ENCODE results near the gene TYW5.

TYW5 gene

DNA sequence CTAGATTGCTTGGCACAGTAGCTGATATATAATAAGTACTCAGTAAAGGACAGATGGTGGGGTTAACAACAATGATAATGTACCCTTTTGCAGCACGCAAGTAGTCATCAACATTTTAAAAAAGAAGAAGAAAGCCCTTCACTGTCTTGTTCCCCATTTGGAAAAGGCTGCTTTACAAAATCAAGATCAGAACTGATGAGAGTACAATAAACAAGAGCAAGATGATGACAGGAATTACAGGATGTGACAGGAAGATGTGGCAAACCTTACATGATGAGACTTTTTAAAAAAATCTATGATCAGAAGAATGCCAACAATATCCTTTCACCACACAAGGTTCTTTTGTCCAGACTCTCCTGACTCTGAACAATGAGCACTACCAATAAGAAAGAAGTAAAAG lies 9.1 kb downstream of the TYW5 start:
- H3K36me3 ChIP-seq (ENCODE audit: insufficient read depth, low read length) = peaks cover 42% of the 10 kb centered on the region
- no peak overlapping the region for H3K9ac ChIP-seq (ENCODE audit: insufficient read length)
- no peaks in the 10 kb centered on the region for H3K9me3 ChIP-seq (ENCODE audit: low read depth, low read length)
- no peak for TF ChIP-seq FOXP2 (optimal IDR thresholded peaks at IDR 0.05; ENCODE audit: control extremely low read depth, extremely low read length, insufficient read depth)
- TF ChIP-seq POLR2AphosphoS5 (IDR thresholded peaks at IDR 0.05; ENCODE audit: borderline replicate concordance, low read depth, low read length) = no peak
- TF ChIP-seq EZH2 (IDR thresholded peaks at IDR 0.05) = no peak
- no peak for DNase-seq (ENCODE audit: low read depth, low spot score)
- no peak overlapping the region for H3K27ac ChIP-seq
- H3K4me3 ChIP-seq = no peak overlapping the region

DNA sequence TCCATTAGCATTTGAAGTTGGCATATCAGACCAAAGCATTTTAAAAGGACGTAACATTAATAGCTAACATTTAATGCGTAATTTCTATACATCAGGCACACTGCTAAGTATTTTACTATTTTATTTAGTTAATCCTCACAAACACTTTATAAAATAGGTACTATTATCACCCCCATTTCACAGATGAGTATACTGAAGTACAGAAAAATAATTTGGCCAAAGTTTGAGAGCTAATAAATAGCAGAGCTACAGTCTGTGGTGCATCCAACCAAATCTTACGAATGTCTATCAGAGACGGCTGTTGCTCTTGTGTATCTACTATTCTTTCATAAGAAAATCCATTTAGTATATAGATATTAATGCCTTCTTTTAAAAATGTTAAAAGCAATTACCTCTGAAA lies 11.9 kb downstream of the TYW5 start:
- no peak for TF ChIP-seq EZH2 (IDR thresholded peaks at IDR 0.05)
- TF ChIP-seq FOXP2 (optimal IDR thresholded peaks at IDR 0.05; ENCODE audit: control extremely low read depth, extremely low read length, insufficient read depth) = no peak
- no peaks in the 10 kb centered on the region for H3K9me3 ChIP-seq (ENCODE audit: low read depth, low read length)
- H3K9ac ChIP-seq (ENCODE audit: insufficient read length) = no peak overlapping the region
- H3K4me3 ChIP-seq = no peak overlapping the region
- DNase-seq (ENCODE audit: low read depth, low spot score) = no peak
- H3K36me3 ChIP-seq (ENCODE audit: insufficient read depth, low read length) = peaks cover 46% of the 10 kb centered on the region
- H3K27ac ChIP-seq = no peak overlapping the region

DNA sequence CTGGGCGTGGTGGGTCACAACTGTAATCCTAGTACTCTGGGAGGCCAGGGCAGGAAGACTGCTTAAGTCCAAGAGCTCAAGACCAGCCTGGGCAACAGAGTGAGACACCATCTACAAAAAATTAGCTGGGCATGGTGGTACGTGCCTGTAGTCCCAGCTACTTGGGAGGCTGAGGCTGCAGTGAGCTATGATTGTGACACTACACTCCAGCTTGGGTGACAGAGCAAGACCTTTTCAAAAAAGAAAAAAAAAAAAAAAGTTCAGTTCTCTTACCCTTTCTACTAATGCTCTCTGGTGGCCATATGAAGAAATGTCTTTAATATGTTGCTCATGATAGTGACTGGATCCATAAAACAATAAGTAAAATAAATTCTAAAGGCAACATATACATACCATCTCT lies 14.9 kb downstream of the TYW5 start:
- no peaks in the 10 kb centered on the region for H3K9me3 ChIP-seq (ENCODE audit: low read depth, low read length)
- no peak for TF ChIP-seq FOXP2 (optimal IDR thresholded peaks at IDR 0.05; ENCODE audit: control extremely low read depth, extremely low read length, insufficient read depth)
- TF ChIP-seq POLR2AphosphoS5 (IDR thresholded peaks at IDR 0.05; ENCODE audit: borderline replicate concordance, low read depth, low read length) = no peak
- no peak for TF ChIP-seq EZH2 (IDR thresholded peaks at IDR 0.05)
- H3K9ac ChIP-seq (ENCODE audit: insufficient read length) = no peak overlapping the region
- no peak overlapping the region for H3K27ac ChIP-seq
- H3K4me3 ChIP-seq = no peak overlapping the region
- DNase-seq (ENCODE audit: low read depth, low spot score) = no peak
- H3K36me3 ChIP-seq (ENCODE audit: insufficient read depth, low read length) = peaks cover 42% of the 10 kb centered on the region

DNA sequence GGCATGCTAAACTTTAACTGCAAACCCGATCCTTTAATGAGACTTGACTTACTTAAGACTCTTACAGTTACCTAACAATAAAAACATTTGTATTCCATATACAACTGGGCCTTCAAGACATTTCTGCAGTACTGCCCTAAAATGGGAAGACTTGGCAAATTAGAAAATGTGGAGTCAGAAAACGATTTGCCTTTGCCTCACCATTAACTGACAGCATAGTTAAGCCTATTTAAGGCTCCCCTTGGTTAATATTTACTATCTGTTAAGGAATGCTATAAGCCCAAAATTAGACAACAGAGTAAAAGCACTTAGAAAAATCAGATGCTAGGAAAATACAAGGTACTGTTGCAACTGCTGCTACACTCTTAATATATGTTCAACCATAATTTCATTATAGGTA lies 18.7 kb downstream of the TYW5 start:
- Histone ChIP-seq H3K36me3 (ENCODE audit: insufficient read depth, low read length) (peaks cover 45% of the 10 kb centered on the region), H3K27ac (no peak overlapping the region), H3K4me3 (no peak overlapping the region), H3K9ac (ENCODE audit: insufficient read length) (no peak overlapping the region), H3K9me3 (ENCODE audit: low read depth, low read length) (no peaks in the 10 kb centered on the region)
- no peak for TF ChIP-seq EZH2 (IDR thresholded peaks at IDR 0.05)
- no peak for TF ChIP-seq POLR2AphosphoS5 (IDR thresholded peaks at IDR 0.05; ENCODE audit: borderline replicate concordance, low read depth, low read length)
- TF ChIP-seq FOXP2 (optimal IDR thresholded peaks at IDR 0.05; ENCODE audit: control extremely low read depth, extremely low read length, insufficient read depth) = no peak
- DNase-seq (ENCODE audit: low read depth, low spot score) = no peak

DNA sequence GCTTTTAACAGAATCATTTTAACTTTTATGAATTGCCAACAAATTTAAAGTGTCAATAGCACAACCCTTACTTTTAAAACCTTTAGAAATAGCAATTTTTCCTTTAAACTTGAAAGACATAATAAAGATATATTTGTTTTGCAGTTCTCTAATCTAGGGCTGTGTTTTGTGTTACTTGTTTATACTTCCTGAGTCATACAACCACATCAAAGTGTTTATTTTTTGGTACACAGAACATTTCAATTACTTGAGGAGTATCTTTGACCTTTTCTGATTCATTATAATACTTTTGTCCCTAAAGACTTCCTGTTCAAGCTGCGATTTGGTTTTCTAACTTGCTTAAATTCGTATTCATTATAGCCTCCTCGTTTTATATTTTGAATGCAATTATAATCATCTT lies 21.8 kb downstream of the TYW5 start:
- Histone ChIP-seq H3K9ac (ENCODE audit: insufficient read length) (no peak overlapping the region), H3K27ac (peak overlapping the region; percentile 7; the same call in 1 of the 2 replicates), H3K36me3 (ENCODE audit: insufficient read depth, low read length) (peaks cover 57% of the 10 kb centered on the region), H3K9me3 (ENCODE audit: low read depth, low read length) (no peaks in the 10 kb centered on the region), H3K4me3 (no peak overlapping the region)
- no peak for DNase-seq (ENCODE audit: low read depth, low spot score)
- TF ChIP-seq FOXP2 (optimal IDR thresholded peaks at IDR 0.05; ENCODE audit: control extremely low read depth, extremely low read length, insufficient read depth) (peak; percentile 24), POLR2AphosphoS5 (IDR thresholded peaks at IDR 0.05; ENCODE audit: borderline replicate concordance, low read depth, low read length) (no peak)

DNA sequence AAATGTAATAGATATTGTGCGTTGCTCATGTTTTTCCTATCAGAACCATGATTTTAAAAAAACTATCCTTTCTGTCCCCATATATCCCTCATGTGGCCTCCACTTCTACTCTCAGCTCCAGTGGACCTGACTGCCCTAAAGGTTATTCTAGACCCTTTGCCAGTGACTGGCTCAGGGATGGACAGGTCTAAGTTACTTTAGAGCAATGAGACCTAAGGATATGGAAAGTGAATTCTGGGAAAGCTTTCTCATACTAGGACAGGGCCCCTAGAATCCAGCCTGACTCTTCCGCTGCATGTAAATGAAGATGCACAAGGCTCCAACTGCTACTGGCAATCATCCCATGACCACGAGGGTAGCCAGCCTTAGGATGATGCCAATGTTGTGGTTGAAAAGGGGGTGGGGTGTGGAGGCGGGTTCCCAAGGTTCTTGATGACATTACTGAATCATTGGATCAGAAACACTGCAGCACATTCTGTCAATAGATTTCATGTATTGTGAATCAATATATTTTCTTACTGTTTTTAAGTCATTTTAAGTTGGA lies 22.9 kb downstream of the TYW5 start:
- Histone ChIP-seq H3K4me3 (no peak overlapping the region), H3K9me3 (ENCODE audit: low read depth, low read length) (no peaks in the 10 kb centered on the region), H3K27ac (no peak overlapping the region), H3K36me3 (ENCODE audit: insufficient read depth, low read length) (peaks cover 47% of the 10 kb centered on the region), H3K9ac (ENCODE audit: insufficient read length) (no peak overlapping the region)
- no peak for DNase-seq (ENCODE audit: low read depth, low spot score)
- TF ChIP-seq FOXP2 (optimal IDR thresholded peaks at IDR 0.05; ENCODE audit: control extremely low read depth, extremely low read length, insufficient read depth) = no peak
- TF ChIP-seq POLR2AphosphoS5 (IDR thresholded peaks at IDR 0.05; ENCODE audit: borderline replicate concordance, low read depth, low read length) = no peak; the same call in 1 of the 2 replicates
- TF ChIP-seq EZH2 (IDR thresholded peaks at IDR 0.05) = no peak

DNA sequence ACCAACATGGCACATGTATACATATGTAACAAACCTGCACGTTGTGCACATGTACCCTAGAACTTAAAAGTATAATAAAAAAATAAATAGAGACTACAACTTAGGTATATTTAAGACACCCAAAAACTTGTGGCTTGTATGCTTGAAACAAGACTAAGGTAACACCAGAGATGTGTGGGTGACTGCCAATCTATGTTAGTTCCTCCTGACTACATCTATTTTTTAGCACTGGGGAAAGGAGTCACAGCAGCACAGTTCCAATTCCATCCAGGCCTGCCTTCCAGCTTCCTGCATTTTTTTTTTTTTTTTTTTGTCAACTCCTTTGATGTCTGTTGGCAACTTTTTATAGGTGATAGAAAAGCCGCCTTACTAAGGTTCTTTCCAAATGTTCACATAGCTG lies 26.0 kb downstream of the TYW5 start:
- TF ChIP-seq FOXP2 (optimal IDR thresholded peaks at IDR 0.05; ENCODE audit: control extremely low read depth, extremely low read length, insufficient read depth) = no peak
- no peak for TF ChIP-seq EZH2 (IDR thresholded peaks at IDR 0.05)
- TF ChIP-seq POLR2AphosphoS5 (IDR thresholded peaks at IDR 0.05; ENCODE audit: borderline replicate concordance, low read depth, low read length) = no peak
- no peak overlapping the region for H3K4me3 ChIP-seq
- no peak overlapping the region for H3K27ac ChIP-seq
- peaks cover 63% of the 10 kb centered on the region for H3K36me3 ChIP-seq (ENCODE audit: insufficient read depth, low read length)
- no peak overlapping the region for H3K9ac ChIP-seq (ENCODE audit: insufficient read length)
- no peak for DNase-seq (ENCODE audit: low read depth, low spot score)
- no peaks in the 10 kb centered on the region for H3K9me3 ChIP-seq (ENCODE audit: low read depth, low read length)

DNA sequence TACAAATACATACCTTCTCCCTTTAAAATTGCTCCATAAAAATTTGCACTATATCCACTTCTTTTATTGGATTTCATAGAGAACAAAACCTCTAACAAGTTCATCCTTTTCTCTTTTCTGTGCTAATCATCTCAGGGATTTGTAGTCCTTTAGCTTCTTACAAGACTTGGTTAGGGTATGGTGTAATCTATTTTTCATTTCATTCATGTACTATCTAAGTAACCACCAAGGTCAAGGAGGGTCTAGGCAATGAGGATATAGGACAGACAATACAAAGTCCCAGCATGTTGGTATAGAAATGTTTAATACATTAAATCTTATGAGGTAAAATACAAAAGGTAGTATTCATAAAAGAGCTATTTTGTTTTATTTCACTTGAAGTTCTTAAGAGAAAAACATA lies 26.7 kb downstream of the TYW5 start:
- Histone ChIP-seq H3K27ac (no peak overlapping the region), H3K9ac (ENCODE audit: insufficient read length) (no peak overlapping the region), H3K4me3 (no peak overlapping the region), H3K9me3 (ENCODE audit: low read depth, low read length) (no peaks in the 10 kb centered on the region), H3K36me3 (ENCODE audit: insufficient read depth, low read length) (peaks cover 69% of the 10 kb centered on the region)
- no peak for DNase-seq (ENCODE audit: low read depth, low spot score)
- TF ChIP-seq POLR2AphosphoS5 (IDR thresholded peaks at IDR 0.05; ENCODE audit: borderline replicate concordance, low read depth, low read length) (no peak), EZH2 (IDR thresholded peaks at IDR 0.05) (no peak), FOXP2 (optimal IDR thresholded peaks at IDR 0.05; ENCODE audit: control extremely low read depth, extremely low read length, insufficient read depth) (no peak)

DNA sequence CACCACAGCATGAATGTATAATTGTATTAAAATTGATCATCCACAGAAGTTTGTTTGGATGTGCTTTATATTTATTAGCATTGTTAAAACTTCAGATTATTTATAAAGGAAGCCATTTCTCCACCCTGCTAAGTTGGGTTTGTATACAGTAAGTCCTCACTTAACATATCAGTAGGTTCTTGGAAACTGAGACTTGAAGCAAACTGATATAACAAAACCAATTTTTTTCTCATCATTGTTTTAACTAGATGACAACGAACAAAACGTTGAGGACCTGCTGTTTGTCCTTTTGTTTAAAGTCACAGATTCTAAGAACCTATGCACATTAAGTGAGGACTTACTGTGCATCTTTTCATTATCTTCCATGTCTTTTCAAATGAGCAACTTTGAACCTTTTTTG lies 27.1 kb downstream of the TYW5 start:
- DNase-seq (ENCODE audit: low read depth, low spot score) = no peak
- Histone ChIP-seq H3K36me3 (ENCODE audit: insufficient read depth, low read length) (peaks cover 70% of the 10 kb centered on the region), H3K27ac (no peak overlapping the region), H3K9me3 (ENCODE audit: low read depth, low read length) (no peaks in the 10 kb centered on the region), H3K4me3 (no peak overlapping the region), H3K9ac (ENCODE audit: insufficient read length) (no peak overlapping the region)
- TF ChIP-seq FOXP2 (optimal IDR thresholded peaks at IDR 0.05; ENCODE audit: control extremely low read depth, extremely low read length, insufficient read depth) (no peak), EZH2 (IDR thresholded peaks at IDR 0.05) (no peak), POLR2AphosphoS5 (IDR thresholded peaks at IDR 0.05; ENCODE audit: borderline replicate concordance, low read depth, low read length) (no peak)

Measured in SK-N-MC (cell line).